ENCODE data around the gene LAP3. TPM values are rescaled to one million over a fixed set of nuclear protein-coding genes. Genes with fewer than 3 reads are reported as not detected.

LAP3 gene
- 64.3 and 89.5 TPM in 2 replicates for total RNA-seq

GRCh38 chr4:17576932-17577664, at the start of gene LAP3:
Gene LAP3 (plus strand): TSS chr4:17577198. CDS start chr4:17577466, 268 bp downstream.

DNA sequence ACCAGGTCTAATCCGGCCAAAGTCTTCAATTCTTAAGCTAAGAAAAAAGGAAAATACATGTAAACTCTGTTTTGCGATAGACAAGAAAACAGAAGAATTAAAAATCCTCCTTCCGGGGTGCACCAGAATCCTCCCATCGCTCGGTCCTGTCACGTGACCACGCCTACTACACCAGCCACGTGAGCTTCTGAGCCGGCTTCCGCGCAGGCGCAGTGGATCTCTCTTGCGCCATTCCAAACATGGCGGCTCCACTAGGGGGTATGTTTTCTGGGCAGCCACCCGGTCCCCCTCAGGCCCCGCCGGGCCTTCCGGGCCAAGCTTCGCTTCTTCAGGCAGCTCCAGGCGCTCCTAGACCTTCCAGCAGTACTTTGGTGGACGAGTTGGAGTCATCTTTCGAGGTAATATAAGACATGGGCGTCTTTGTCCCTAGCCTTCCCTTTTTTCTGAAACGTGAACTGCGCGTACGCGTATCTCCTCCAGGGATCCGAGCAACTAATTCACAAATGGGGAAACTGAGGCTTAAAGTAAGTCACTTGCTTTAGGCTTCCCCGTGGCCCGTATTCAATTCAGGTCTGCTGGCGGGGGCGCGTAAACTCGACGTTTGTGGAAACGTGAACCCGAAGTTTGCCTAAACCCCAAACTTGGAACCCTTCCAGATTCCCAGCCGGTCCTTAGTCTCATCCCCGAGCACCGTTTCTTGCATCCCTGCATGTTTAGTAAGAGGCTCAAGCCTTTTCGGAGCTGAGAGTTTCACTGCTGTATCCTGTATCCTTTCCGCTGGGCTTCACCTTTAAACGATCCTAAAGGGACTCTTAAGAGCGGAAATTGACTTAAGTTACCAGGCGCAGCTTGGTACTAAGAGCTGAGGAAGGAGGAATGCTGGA, 37.7 kb downstream of the LAP3 start, which contains the start of gene MED28:
Gene MED28, plus strand, starts transcription at position 226 of the 884 bp plus-strand sequence. Its CDS starts 14 bp downstream, at position 240.

Other genes starting within 250 kb of the LAP3 start
- 14.0 and 18.7 TPM in 2 replicates for gene QDPR, start 65.1 kb upstream of the LAP3 start, total RNA-seq
- gene CLRN2, start 62.0 kb upstream of the LAP3 start, total RNA-seq: not detected in 2 replicates
- 7.5 and 12.0 TPM in 2 replicates for gene MED28, start 37.4 kb downstream of the LAP3 start, total RNA-seq
- gene FAM184B, start 204.4 kb downstream of the LAP3 start, total RNA-seq: under 0.01 TPM in 1 of 2 replicates, not detected in the other
- gene DCAF16, start 233.6 kb downstream of the LAP3 start, total RNA-seq: 24.2 and 26.0 TPM in 2 replicates
- gene NCAPG, start 233.8 kb downstream of the LAP3 start, total RNA-seq: 0.28 and 0.34 TPM in 2 replicates

Data from nasal cavity respiratory epithelium epithelial cell of viscerocranial mucosa (primary cell).